ENCODE data around the gene ZSWIM5. TPM values are rescaled to one million over a fixed set of nuclear protein-coding genes. Genes with fewer than 3 reads are reported as not detected.

The ZSWIM5 gene
- total RNA-seq, 2 donors from 2014 or later, result 3.6 to 4.4 TPM

DNA sequence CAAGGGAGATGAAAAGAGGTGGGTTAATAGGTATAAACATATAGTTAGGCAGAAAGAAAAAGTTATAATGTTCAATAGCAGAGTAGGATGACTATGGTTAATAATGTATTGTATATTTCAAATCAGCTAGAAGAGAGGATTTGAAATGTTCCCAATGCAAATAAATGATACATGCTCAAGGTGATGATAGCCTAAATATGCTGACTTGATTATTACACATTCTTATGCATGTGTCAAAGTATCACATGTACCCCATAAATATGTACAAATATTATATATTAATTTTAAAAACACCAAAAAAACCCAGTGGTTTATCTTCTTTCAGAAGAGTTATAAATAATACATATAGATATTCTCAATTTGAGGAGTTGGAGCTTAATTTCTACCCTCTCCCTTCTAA is 38.3 kb upstream of the ZSWIM5 start:
- ATAC-seq, result no peak
- no peaks in the 10 kb centered on the region for H3K27me3 ChIP-seq
- no peak for DNase-seq
- H3K27ac ChIP-seq, result no peak overlapping the region
- H3K9me3 ChIP-seq, result no peaks in the 10 kb centered on the region
- TF ChIP-seq POLR2A (IDR thresholded peaks at IDR 0.05) (no peak), CTCF (IDR thresholded peaks at IDR 0.05) (no peak)
- intact Hi-C loops (cut with DNase I), result no loop called here
- no peaks in the 10 kb centered on the region for H3K36me3 ChIP-seq (replicated peaks in 1 of 2; ENCODE audit: insufficient read depth in 1 of 2, low read depth in 2 of 2)
- no peak overlapping the region for H3K4me3 ChIP-seq
- no peaks in the 10 kb centered on the region for H3K4me1 ChIP-seq

GRCh38 chr1:45243476-45244343 is 37.3 kb upstream of the ZSWIM5 start:
- 69 to 87% methylated on average over 3 of the region's 3 CpGs for WGBS, 2 donors
- Histone ChIP-seq H3K36me3 (replicated peaks in 1 of 2; ENCODE audit: insufficient read depth in 1 of 2, low read depth in 2 of 2) (no peaks in the 10 kb centered on the region), H3K4me3 (no peak overlapping the region), H3K4me1 (no peaks in the 10 kb centered on the region), H3K9me3 (no peaks in the 10 kb centered on the region), H3K27ac (no peak overlapping the region), H3K27me3 (no peaks in the 10 kb centered on the region)
- DNase-seq, result no peak
- intact Hi-C loops (cut with DNase I), result no loop called here
- TF ChIP-seq CTCF (IDR thresholded peaks at IDR 0.05) (no peak), POLR2A (IDR thresholded peaks at IDR 0.05) (no peak)
- ATAC-seq, result no peak

GRCh38 chr1:45238846-45239245 is 32.4 kb upstream of the ZSWIM5 start:
- ATAC-seq (no peak), DNase-seq (no peak)
- Histone ChIP-seq H3K4me3 (no peak overlapping the region), H3K27me3 (no peaks in the 10 kb centered on the region), H3K4me1 (no peaks in the 10 kb centered on the region), H3K9me3 (no peaks in the 10 kb centered on the region), H3K36me3 (replicated peaks in 1 of 2; ENCODE audit: insufficient read depth in 1 of 2, low read depth in 2 of 2) (no peaks in the 10 kb centered on the region), H3K27ac (no peak overlapping the region)
- intact Hi-C loops (cut with DNase I), result no loop called here
- TF ChIP-seq CTCF (IDR thresholded peaks at IDR 0.05), result no peak
- TF ChIP-seq POLR2A (IDR thresholded peaks at IDR 0.05), result no peak
- 44 to 50% methylated on average over 2 of the region's 2 CpGs for WGBS, 2 donors

GRCh38 chr1:45236136-45236535 is 29.7 kb upstream of the ZSWIM5 start:
- H3K9me3 ChIP-seq, result no peaks in the 10 kb centered on the region
- H3K27ac ChIP-seq, result no peak overlapping the region
- TF ChIP-seq CTCF (IDR thresholded peaks at IDR 0.05), result no peak
- TF ChIP-seq POLR2A (IDR thresholded peaks at IDR 0.05), result no peak
- WGBS, 2 donors, result 75 to 86% methylated on average over 1 of the region's 1 CpG
- no peaks in the 10 kb centered on the region for H3K4me1 ChIP-seq
- no peak for DNase-seq
- intact Hi-C loops (cut with DNase I), result no loop called here
- no peaks in the 10 kb centered on the region for H3K36me3 ChIP-seq (replicated peaks in 1 of 2; ENCODE audit: insufficient read depth in 1 of 2, low read depth in 2 of 2)
- no peak overlapping the region for H3K4me3 ChIP-seq
- no peak for ATAC-seq
- H3K27me3 ChIP-seq, result no peaks in the 10 kb centered on the region

GRCh38 chr1:45230537-45230936 is 24.1 kb upstream of the ZSWIM5 start:
- TF ChIP-seq POLR2A (IDR thresholded peaks at IDR 0.05) (no peak), CTCF (IDR thresholded peaks at IDR 0.05) (peak in 6 of 7 experiments; percentile 17 to 59 (median 50))
- intact Hi-C loops (cut with DNase I), result no loop called here
- H3K27ac ChIP-seq, result no peak overlapping the region
- peak; percentile 47 for ATAC-seq
- no peak overlapping the region for H3K4me3 ChIP-seq
- peak; percentile 27 to 52 (median 38) for DNase-seq
- no peaks in the 10 kb centered on the region for H3K36me3 ChIP-seq (replicated peaks in 1 of 2; ENCODE audit: insufficient read depth in 1 of 2, low read depth in 2 of 2)
- H3K9me3 ChIP-seq, result no peaks in the 10 kb centered on the region
- no peaks in the 10 kb centered on the region for H3K4me1 ChIP-seq
- 11 to 30% methylated on average over 1 of the region's 1 CpG for WGBS, 2 donors
- H3K27me3 ChIP-seq, result no peaks in the 10 kb centered on the region

All from body of pancreas (tissue), 4 donors.